Gastrocnemius medialis (tissue), 4 donors: Measurements from ENCODE around the gene FAM136A. TPM values are rescaled to one million over a fixed set of nuclear protein-coding genes. Genes with fewer than 3 reads are reported as not detected.
"Not testable (repeated sequence)": the region's sequence is repeated elsewhere in the genome, so short reads cannot be mapped to it uniquely, and the experiment has no call there.

Source experiments
- ATAC-seq, 2 donors: fragments of 150-250 bp; one replicate each; pipeline ENCODE4 v1.9.1; 2016
- DNase-seq, 2 donors: peaks; one replicate each; pipeline ENCODE4 v3.0.0-alpha.2; 2019
- H3K27ac ChIP-seq, 4 donors: fragments of 200-600 bp; sonication (generic); 1 replicate in 1 of 4; 2 replicates in 3 of 4; pipeline ENCODE4 v1.5.1; 2016 to 2018; ENCODE audit warnings: mild to moderate bottlenecking in 2 of 4, moderate library complexity in 1 of 4
- H3K27me3 ChIP-seq, 3 donors: fragments of 200-600 bp; sonication (generic) in 2 of 3; 1 replicate in 1 of 3; 2 replicates in 2 of 3; pipeline versions ENCODE4 v1.5.1 to v1.6.0; 2016 to 2019; ENCODE audit warnings: mild to moderate bottlenecking in 1 of 3, moderate library complexity in 1 of 3
- H3K36me3 ChIP-seq, 2 donors: fragments of 200-600 bp; sonication (generic) in 1 of 2; one replicate each; pipeline ENCODE4 v1.5.1; 2017 to 2018
- H3K4me1 ChIP-seq, 2 donors: fragments of 200-600 bp; sonication (generic) in 1 of 2; one replicate each; pipeline ENCODE4 v1.5.1; 2016 to 2017; ENCODE audit warnings: mild to moderate bottlenecking in 2 of 2
- H3K4me3 ChIP-seq, 4 donors: fragments of 200-600 bp; sonication (generic) in 3 of 4; 1 replicate in 1 of 4; 2 replicates in 3 of 4; pipeline ENCODE4 v1.5.1; 2016 to 2019; ENCODE audit warnings: mild to moderate bottlenecking in 2 of 4
- H3K9me3 ChIP-seq, 3 donors: fragments of 200-600 bp; sonication (generic) in 2 of 3; 1 replicate in 1 of 3; 2 replicates in 2 of 3; pipeline ENCODE4 v1.5.1; 2016 to 2019
- POLR2A ChIP-seq, 2 donors: fragments of 450-650 bp; IDR thresholded peaks; one replicate each; pipeline ENCODE4 v1.6.1; 2017; ENCODE audit warnings: antibody characterized with exemption in 2 of 2, mild to moderate bottlenecking in 2 of 2, moderate library complexity in 2 of 2
- in situ Hi-C, 4 donors: fragments of 200-750 bp; cut with MboI; loops; one replicate each; pipeline versions ENCODE4 v1.15.0 to v1.8.0; 2017; ENCODE audit warnings: low sequenced_read_pairs in 4 of 4
- intact Hi-C: fragments of 100-400 bp; cut with DNase I; formaldehyde crosslinking; loops from one replicate; pipeline ENCODE4 v1.15.1; 2023; ENCODE audit warnings: low total_unique reads
- total RNA-seq, 4 donors: library from RNA; depleted of rRNA; stranded (reverse); fragments of >200 nt; gene quantifications; one replicate each; pipeline versions ENCODE4 v1.1.0 to v1.2.3, GENCODE V29; 2016
- TF ChIP-seq, protein P1 (sequence below), 5 experiments: fragments of 450-650 bp in 3 of 5; fragments of 200-600 bp in 2 of 5; sonication (generic) in 2 of 5; IDR thresholded peaks in 4 of 5; conservative IDR thresholded peaks in 1 of 5; 1 replicate in 4 of 5; 2 replicates in 1 of 5; pipeline ENCODE4 v1.5.1; 2016 to 2019; ENCODE audit warnings: antibody characterized with exemption in 5 of 5, mild to moderate bottlenecking in 3 of 5, moderate library complexity in 3 of 5

The FAM136A gene
- total RNA-seq, 4 donors from 2014 or later = 12.7 to 23.7 (median 17.7) TPM

DNA sequence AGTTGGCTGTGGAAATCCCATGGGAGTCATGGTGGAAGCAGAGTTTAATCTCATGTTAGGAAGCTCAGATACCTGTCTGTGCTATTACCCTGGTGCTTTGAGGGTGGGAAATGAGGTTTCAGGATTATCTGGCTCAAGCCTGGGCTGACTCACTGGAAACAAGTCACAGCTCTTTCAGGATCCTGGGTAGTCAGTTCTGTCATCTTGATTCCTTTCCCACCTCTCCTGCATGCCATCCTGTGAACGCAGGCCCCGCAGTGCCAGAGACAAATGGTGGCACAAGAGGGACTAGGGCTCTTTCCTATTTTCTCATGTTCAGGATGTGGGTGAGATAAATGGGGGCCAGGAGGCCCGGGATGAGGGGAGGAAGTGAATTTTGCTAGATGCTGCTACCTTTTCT is 3.7 kb upstream of the FAM136A start:
- no peak overlapping the region for H3K27ac ChIP-seq
- DNase-seq (no peak), ATAC-seq (no peak)
- H3K36me3 ChIP-seq = peaks cover 0 to 1% of the 10 kb centered on the region in 2 donors
- H3K27me3 ChIP-seq = no peaks in the 10 kb centered on the region
- no peak for TF ChIP-seq POLR2A (IDR thresholded peaks at IDR 0.05)
- TF ChIP-seq, protein P1, sequence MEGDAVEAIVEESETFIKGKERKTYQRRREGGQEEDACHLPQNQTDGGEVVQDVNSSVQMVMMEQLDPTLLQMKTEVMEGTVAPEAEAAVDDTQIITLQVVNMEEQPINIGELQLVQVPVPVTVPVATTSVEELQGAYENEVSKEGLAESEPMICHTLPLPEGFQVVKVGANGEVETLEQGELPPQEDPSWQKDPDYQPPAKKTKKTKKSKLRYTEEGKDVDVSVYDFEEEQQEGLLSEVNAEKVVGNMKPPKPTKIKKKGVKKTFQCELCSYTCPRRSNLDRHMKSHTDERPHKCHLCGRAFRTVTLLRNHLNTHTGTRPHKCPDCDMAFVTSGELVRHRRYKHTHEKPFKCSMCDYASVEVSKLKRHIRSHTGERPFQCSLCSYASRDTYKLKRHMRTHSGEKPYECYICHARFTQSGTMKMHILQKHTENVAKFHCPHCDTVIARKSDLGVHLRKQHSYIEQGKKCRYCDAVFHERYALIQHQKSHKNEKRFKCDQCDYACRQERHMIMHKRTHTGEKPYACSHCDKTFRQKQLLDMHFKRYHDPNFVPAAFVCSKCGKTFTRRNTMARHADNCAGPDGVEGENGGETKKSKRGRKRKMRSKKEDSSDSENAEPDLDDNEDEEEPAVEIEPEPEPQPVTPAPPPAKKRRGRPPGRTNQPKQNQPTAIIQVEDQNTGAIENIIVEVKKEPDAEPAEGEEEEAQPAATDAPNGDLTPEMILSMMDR (IDR thresholded peaks at IDR 0.05 in 4 of 5, conservative IDR thresholded peaks at IDR 0.05 in 1 of 5) = no peak
- intact Hi-C loops = no loop called here
- H3K4me1 ChIP-seq = peaks cover 9 to 10% of the 10 kb centered on the region in 2 donors
- no peak overlapping the region for H3K4me3 ChIP-seq
- no peaks in the 10 kb centered on the region for H3K9me3 ChIP-seq
- in situ Hi-C loops = loop anchor here in 2 of 4 donors (10.0 kb wide), 2 partner anchors 391 to 401 kb away; partner anchors contain the start of gene MXD1 (in 1 of the 2)

DNA sequence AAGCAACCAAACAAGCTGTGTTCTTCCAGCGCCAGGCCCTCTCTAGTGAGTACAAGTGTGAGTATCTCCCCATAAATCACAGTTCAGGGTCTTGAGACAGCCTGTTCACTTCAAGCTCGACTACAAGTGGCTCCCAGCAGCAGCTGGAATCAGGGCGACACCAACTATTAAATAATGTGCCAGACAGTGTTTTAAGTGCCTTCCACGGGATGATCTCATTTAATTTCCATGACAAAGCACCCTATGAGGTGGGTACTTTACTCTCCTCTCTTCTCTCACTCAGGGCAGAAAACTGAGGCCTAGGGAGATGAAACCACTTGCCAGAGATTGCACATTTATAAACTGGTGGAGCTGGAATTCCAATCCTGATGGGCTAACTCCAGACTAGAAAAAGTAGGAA is 2.6 kb upstream of the FAM136A start:
- Histone ChIP-seq H3K36me3 (peaks cover 0 to 8% of the 10 kb centered on the region in 2 donors), H3K27me3 (no peaks in the 10 kb centered on the region), H3K27ac (no peak overlapping the region), H3K9me3 (no peaks in the 10 kb centered on the region), H3K4me3 (no peak overlapping the region), H3K4me1 (peaks cover 10% of the 10 kb centered on the region in 2 donors)
- intact Hi-C loops (loop anchor here (1.0 kb wide), 1 partner anchor 313 kb away; no protein-coding TSS in a partner anchor), in situ Hi-C loops (loop anchor here in 2 of 4 donors (10.0 kb wide), 2 partner anchors 390 to 400 kb away; partner anchors contain the start of gene MXD1 (in 1 of the 2))
- DNase-seq = no peak
- TF ChIP-seq, protein P1 (IDR thresholded peaks at IDR 0.05 in 4 of 5, conservative IDR thresholded peaks at IDR 0.05 in 1 of 5) = no peak
- no peak for TF ChIP-seq POLR2A (IDR thresholded peaks at IDR 0.05)
- no peak for ATAC-seq

DNA sequence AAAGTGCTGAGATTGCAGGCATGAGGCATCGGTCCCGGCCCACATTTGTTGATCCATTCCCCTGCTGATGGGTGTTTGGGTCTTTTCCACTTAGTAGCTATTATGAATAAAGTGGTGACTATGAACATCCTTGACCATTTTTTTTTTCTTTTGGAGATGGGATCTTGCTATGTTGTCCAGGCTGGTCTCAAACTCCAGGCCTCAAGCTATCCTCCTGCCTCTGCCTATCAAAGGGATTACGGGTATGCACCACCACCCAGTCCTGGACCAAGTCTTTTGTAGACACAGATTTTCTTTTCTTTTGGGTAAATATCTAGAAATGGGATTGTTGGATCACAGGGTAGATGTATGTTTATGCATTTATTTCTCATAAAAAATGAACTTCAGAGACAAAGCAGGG is 1.3 kb upstream of the FAM136A start:
- H3K9me3 ChIP-seq = no peaks in the 10 kb centered on the region
- TF ChIP-seq, protein P1 (IDR thresholded peaks at IDR 0.05 in 4 of 5, conservative IDR thresholded peaks at IDR 0.05 in 1 of 5) = no peak
- TF ChIP-seq POLR2A (IDR thresholded peaks at IDR 0.05) = no peak
- H3K4me1 ChIP-seq = peaks cover 10% of the 10 kb centered on the region in 2 donors
- H3K4me3 ChIP-seq = no peak overlapping the region
- H3K27me3 ChIP-seq = no peaks in the 10 kb centered on the region
- no peak overlapping the region for H3K27ac ChIP-seq
- intact Hi-C loops (loop anchor here (2.0 kb wide), 2 partner anchors 112 to 390 kb away; partner anchors contain the start of gene C2orf42), in situ Hi-C loops (loop anchor here in 2 of 4 donors (10.0 kb wide), 2 partner anchors 388 to 398 kb away; partner anchors contain the start of gene MXD1 (in 1 of the 2))
- ATAC-seq = no peak
- no peak for DNase-seq
- peaks cover 0 to 20% of the 10 kb centered on the region in 2 donors for H3K36me3 ChIP-seq

DNA sequence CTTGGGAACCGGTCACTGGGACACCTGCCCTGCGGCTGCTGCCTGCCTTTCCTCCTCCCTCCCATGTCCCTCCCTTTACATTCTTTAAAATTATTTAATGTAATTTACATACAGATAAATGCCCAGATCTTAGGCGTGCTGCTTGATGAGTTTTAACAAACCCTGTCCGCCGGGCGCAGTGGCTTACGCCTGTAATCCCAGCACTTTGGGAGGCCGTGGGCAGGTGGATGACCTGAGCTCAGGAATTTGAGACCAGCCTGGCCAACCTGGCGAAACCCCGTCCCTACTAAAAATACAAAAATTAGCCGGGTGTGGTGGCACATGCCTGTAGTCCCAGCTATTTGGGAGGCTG is 304 bp upstream of the FAM136A start:
- H3K36me3 ChIP-seq = peaks cover 0 to 23% of the 10 kb centered on the region in 2 donors
- peak overlapping the region; percentile 90 to 100 (median 96) for H3K4me3 ChIP-seq
- intact Hi-C loops (loop anchor here (2.0 kb wide), 2 partner anchors 111 to 389 kb away; partner anchors contain the start of gene C2orf42), in situ Hi-C loops (loop anchor here in 2 of 4 donors (10.0 kb wide), 2 partner anchors 387 to 397 kb away; partner anchors contain the start of gene MXD1 (in 1 of the 2))
- peaks cover 10% of the 10 kb centered on the region in 2 donors for H3K4me1 ChIP-seq
- H3K9me3 ChIP-seq, DNase-seq, ATAC-seq, H3K27me3 ChIP-seq: not testable (repeated sequence)
- TF ChIP-seq, protein P1 (IDR thresholded peaks at IDR 0.05 in 4 of 5, conservative IDR thresholded peaks at IDR 0.05 in 1 of 5) = peak in 2 of 5 experiments; percentile 14 to 47
- H3K27ac ChIP-seq = peak overlapping the region; percentile 82 to 91 (median 86)
